Lung (tissue), 12 donors: ENCODE measurements around the gene DMBT1. TPM values are rescaled to one million over a fixed set of nuclear protein-coding genes. Genes with fewer than 3 reads are reported as not detected.

ENCODE experiments used
- ATAC-seq: fragments of 200-7000 bp; cut with Tn5 transposase; one replicate; pipeline ENCODE4 v1.9.1; 2020; ENCODE audit warnings: moderate number of reproducible peaks; ENCODE audit not compliant: insufficient read depth, low FRiP score
- DNase-seq, 3 donors: peaks; one replicate each; pipeline ENCODE4 v3.0.0-alpha.2; 2013 to 2017
- H3K27ac ChIP-seq, 2 donors: one replicate each; pipeline ENCODE4 v1.5.1; 2013; ENCODE audit warnings: mild to moderate bottlenecking in 2 of 2, moderate library complexity in 2 of 2, control low read depth in 1 of 2, inconsistent platforms in 1 of 2, low read depth in 1 of 2, low read length in 1 of 2
- H3K27me3 ChIP-seq, 3 donors: one replicate each; pipeline ENCODE4 v1.5.1; 2013; ENCODE audit warnings: low read length in 2 of 3; ENCODE audit not compliant: control insufficient read depth in 3 of 3, insufficient read depth in 3 of 3
- H3K36me3 ChIP-seq, 4 donors: one replicate each; pipeline ENCODE4 v1.5.1; 2013; ENCODE audit warnings: low read length in 4 of 4, mild to moderate bottlenecking in 1 of 4, moderate library complexity in 1 of 4; ENCODE audit not compliant: control insufficient read depth in 4 of 4, insufficient read depth in 4 of 4
- H3K4me1 ChIP-seq, 5 donors: one replicate each; pipeline ENCODE4 v1.5.1; 2013; ENCODE audit warnings: low read length in 5 of 5, mild to moderate bottlenecking in 2 of 5, moderate library complexity in 1 of 5; ENCODE audit not compliant: control insufficient read depth in 5 of 5, insufficient read depth in 5 of 5
- H3K4me3 ChIP-seq: one replicate; pipeline ENCODE4 v1.5.1; 2013; ENCODE audit warnings: mild to moderate bottlenecking, control low read depth, moderate library complexity
- H3K9ac ChIP-seq, 2 donors: one replicate each; pipeline ENCODE4 v1.5.1; 2013; ENCODE audit warnings: low read length in 2 of 2, control low read depth in 1 of 2; ENCODE audit not compliant: insufficient read depth in 1 of 2
- H3K9me3 ChIP-seq, 4 donors: one replicate each; pipeline ENCODE4 v1.5.1; 2013; ENCODE audit warnings: low read length in 3 of 4, mild to moderate bottlenecking in 1 of 4, moderate library complexity in 1 of 4; ENCODE audit not compliant: control insufficient read depth in 4 of 4, insufficient read depth in 3 of 4
- CTCF ChIP-seq: IDR thresholded peaks from 2 replicates; pipeline ENCODE4 v1.5.1; 2012; ENCODE audit warnings: mild to moderate bottlenecking; ENCODE audit errors: control extremely low read depth, extremely low read depth
- WGBS, 2 donors: extraction: QIAGEN DNeasy Blood & Tissue Kit; methylation state at CpG; one replicate each; pipeline ENCODE4 v1.1.7; 2013; 5-methylcytosine and 5-hydroxymethylcytosine counted together
- polyA plus RNA-seq, 2 donors: library from polyadenylated mRNA; stranded (reverse); fragments of 200-250 nt; gene quantifications; one replicate each; pipeline ENCODE4 v1.2.1, GENCODE V29; 2013
- total RNA-seq, 2 donors: library from RNA; depleted of rRNA in 1 of 2; stranded (reverse); fragments of >200 nt in 1 of 2; gene quantifications; one replicate each; pipeline ENCODE4 v1.2.1, GENCODE V29; 2014 to 2021
- donor health status: control.
- donor health status: control.
- donor health status: Bipolar disorder and iron deficiency.
- donor health status: healthy.
- donor health status: DM: yes; HTN: yes; CAD: no.

Gene DMBT1
- total and polyA plus RNA-seq, 4 donors, result 21.1 to 337 (median 111) TPM

- H3K4me1 ChIP-seq, result no peaks in the 10 kb centered on the region
- H3K27ac ChIP-seq, result no peak overlapping the region
- no peaks in the 10 kb centered on the region for H3K9me3 ChIP-seq
- TF ChIP-seq CTCF, result no peak
- H3K36me3 ChIP-seq, result no peaks in the 10 kb centered on the region
- ATAC-seq, result no peak
- H3K9ac ChIP-seq, result no peak overlapping the region
- no peaks in the 10 kb centered on the region for H3K27me3 ChIP-seq
- no peak for DNase-seq
- H3K4me3 ChIP-seq, result no peak overlapping the region
- 74 to 83% methylated on average over 5 of the region's 5 CpGs for WGBS, 2 donors
Measured at GRCh38 chr10:122649903-122650302, 89.3 kb downstream of the DMBT1 start.

- no peaks in the 10 kb centered on the region for H3K36me3 ChIP-seq
- TF ChIP-seq CTCF, result no peak
- DNase-seq, result no peak
- no peaks in the 10 kb centered on the region for H3K27me3 ChIP-seq
- H3K4me3 ChIP-seq, result no peak overlapping the region
- H3K9me3 ChIP-seq, result no peaks in the 10 kb centered on the region
- 86 to 91% methylated on average over 2 of the region's 2 CpGs for WGBS, 2 donors
- no peak overlapping the region for H3K9ac ChIP-seq
- no peak for ATAC-seq
- H3K4me1 ChIP-seq, result no peaks in the 10 kb centered on the region
- no peak overlapping the region for H3K27ac ChIP-seq
Measured at GRCh38 chr10:122650331-122650730, 89.8 kb downstream of the DMBT1 start.

GRCh38 chr10:122655524-122656307 lies 95.2 kb downstream of the DMBT1 start:
- H3K9me3 ChIP-seq, result no peaks in the 10 kb centered on the region
- H3K27ac ChIP-seq, result no peak overlapping the region
- no peak overlapping the region for H3K9ac ChIP-seq
- peak; percentile 61 for ATAC-seq
- no peaks in the 10 kb centered on the region for H3K36me3 ChIP-seq
- no peak overlapping the region for H3K4me3 ChIP-seq
- TF ChIP-seq CTCF, result no peak
- 80 to 85% methylated on average over 9 of the region's 9 CpGs for WGBS, 2 donors
- H3K4me1 ChIP-seq, result peaks cover 0 to 12% (median 0%) of the 10 kb centered on the region in 5 donors
- peak in 2 of 3 donors; percentile 25 to 49 for DNase-seq
- no peaks in the 10 kb centered on the region for H3K27me3 ChIP-seq
